Testis (tissue), 2 donors: Measurements from ENCODE around the gene P2RY8.

Experiments used
- CTCF ChIP-seq, 3 experiments: fragments of 450-650 bp in 2 of 3; fragments of 200-600 bp in 1 of 3; sonication (generic) in 1 of 3; IDR thresholded peaks; one replicate each; pipeline ENCODE4 v1.5.1; 2016 to 2019; ENCODE audit warnings: antibody characterized with exemption in 3 of 3, mild to moderate bottlenecking in 2 of 3, moderate library complexity in 1 of 3
- POLR2A ChIP-seq: fragments of 450-650 bp; IDR thresholded peaks from one replicate; pipeline ENCODE4 v1.6.1; 2017; ENCODE audit warnings: antibody characterized with exemption, mild to moderate bottlenecking, moderate library complexity

GRCh38 chrX:1422135-1422465 lies 114.9 kb downstream of the P2RY8 start:
- TF ChIP-seq CTCF (IDR thresholded peaks at IDR 0.05): no peak
- TF ChIP-seq POLR2A: no peak
